Effector memory CD8-positive, alpha-beta T cell (primary cell): Measurements from ENCODE around the gene GATAD2B.

Source experiments
- ATAC-seq: fragments of 150-1000 bp; cut with Tn5 transposase; replicated peaks from 2 replicates; pipeline ENCODE4 v1.10.0; 2021; ENCODE audit warnings: mild to moderate bottlenecking, moderate library complexity
- DNase-seq, 3 experiments: peaks; one replicate each; pipeline ENCODE4 v3.0.0; 2021
- H3K27ac Mint-ChIP-seq, 2 donors: one replicate each; pipeline ENCODE4 v1.8.0; 2022; ENCODE audit warnings: mild to moderate bottlenecking in 2 of 2, mixed read lengths in 2 of 2, moderate library complexity in 2 of 2
- H3K27me3 Mint-ChIP-seq, 2 donors: one replicate each; pipeline ENCODE4 v1.8.0; 2022; ENCODE audit warnings: mixed read lengths in 2 of 2
- H3K36me3 Mint-ChIP-seq: one replicate; pipeline ENCODE4 v1.8.0; 2022; ENCODE audit warnings: mild to moderate bottlenecking, moderate library complexity, mixed read lengths; ENCODE audit not compliant: insufficient read depth
- H3K4me1 Mint-ChIP-seq, 2 donors: one replicate each; pipeline ENCODE4 v1.8.0; 2022; ENCODE audit warnings: low read depth in 2 of 2, mixed read lengths in 2 of 2
- H3K4me3 Mint-ChIP-seq, 2 donors: one replicate each; pipeline ENCODE4 v1.8.0; 2022; ENCODE audit warnings: mild to moderate bottlenecking in 2 of 2, mixed read lengths in 2 of 2, moderate library complexity in 2 of 2
- H3K9me3 Mint-ChIP-seq, 2 donors: one replicate each; pipeline ENCODE4 v1.8.0; 2022; ENCODE audit warnings: mixed read lengths in 2 of 2
- total RNA-seq, 9 experiments: gene quantifications; one replicate each; lab custom pipeline; 2026; lab: John Stamatoyannopoulos, UW

The GATAD2B gene
- 42.6 to 168 (median 89.0) reads per million in 9 experiments for total RNA-seq

GRCh38 chr1:153922972-153923925 is at the start of gene GATAD2B:
TSS of gene GATAD2B (minus strand) at chr1:153922972. CDS start at chr1:153828347, 94,625 bp downstream.
- Mint-ChIP-seq H3K9me3 (no peaks in the 10 kb centered on the region), H3K4me1 (peaks cover 27 to 52% of the 10 kb centered on the region in 2 donors), H3K27me3 (no peaks in the 10 kb centered on the region), H3K36me3 (peaks cover 22% of the 10 kb centered on the region), H3K4me3 (peak within 1 kb of the TSS; percentile 95 to 97), H3K27ac (peak within 1 kb of the TSS; percentile 99)
- DNase-seq (peak; percentile 98 to 99 (median 99)), ATAC-seq (peak; percentile 88)

GRCh38 chr1:153970346-153970745 is 47.6 kb upstream of the GATAD2B start:
- Mint-ChIP-seq H3K9me3 (no peaks in the 10 kb centered on the region), H3K36me3 (peaks cover 25% of the 10 kb centered on the region), H3K27ac (no peak overlapping the region), H3K27me3 (no peaks in the 10 kb centered on the region), H3K4me3 (no peak overlapping the region), H3K4me1 (peaks cover 24 to 25% of the 10 kb centered on the region in 2 donors)
- ATAC-seq (no peak), DNase-seq (no peak)

DNA sequence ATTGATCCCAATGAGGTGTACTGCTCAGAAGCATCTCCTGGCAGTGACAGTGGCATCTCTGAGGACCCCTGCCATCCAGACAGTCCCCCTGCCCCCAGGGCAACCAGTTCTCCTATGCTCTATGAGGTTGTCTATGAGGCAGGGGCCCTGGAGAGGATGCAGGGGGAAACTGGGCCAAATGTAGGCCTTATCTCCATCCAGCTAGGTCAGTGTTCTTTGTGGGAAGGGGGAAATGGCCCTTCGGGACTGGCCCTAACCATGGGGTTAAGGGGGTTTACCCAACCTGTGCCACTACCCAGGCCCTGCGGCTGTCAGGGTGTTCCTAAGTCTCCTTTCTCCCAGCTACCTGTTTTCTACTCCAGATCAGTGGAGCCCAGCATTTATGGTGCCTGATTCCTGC is 46.2 kb upstream of the GATAD2B start:
- H3K27me3 Mint-ChIP-seq, result no peaks in the 10 kb centered on the region
- no peaks in the 10 kb centered on the region for H3K9me3 Mint-ChIP-seq
- no peak for DNase-seq
- peak overlapping the region in 1 of 2 donors; percentile 9 for H3K4me3 Mint-ChIP-seq
- H3K4me1 Mint-ChIP-seq, result peaks cover 26 to 30% of the 10 kb centered on the region in 2 donors
- H3K27ac Mint-ChIP-seq, result peak overlapping the region in 1 of 2 donors; percentile 98
- ATAC-seq, result no peak
- peaks cover 11% of the 10 kb centered on the region for H3K36me3 Mint-ChIP-seq

DNA sequence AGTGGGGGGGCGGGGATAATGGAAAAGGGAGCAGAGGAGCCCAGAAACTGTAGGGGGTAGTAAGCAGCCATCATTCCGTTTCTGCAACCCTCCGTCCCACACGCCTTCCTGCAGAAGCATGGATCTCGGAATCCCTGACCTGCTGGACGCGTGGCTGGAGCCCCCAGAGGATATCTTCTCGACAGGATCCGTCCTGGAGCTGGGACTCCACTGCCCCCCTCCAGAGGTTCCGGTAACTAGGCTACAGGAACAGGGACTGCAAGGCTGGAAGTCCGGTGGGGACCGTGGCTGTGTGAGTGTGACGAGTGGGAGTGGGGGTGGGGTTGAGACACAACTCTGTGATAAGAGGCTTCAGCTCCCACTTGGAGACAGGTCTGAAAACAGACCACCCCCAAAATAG is 45.6 kb upstream of the GATAD2B start:
- peaks cover 31 to 34% of the 10 kb centered on the region in 2 donors for H3K4me1 Mint-ChIP-seq
- H3K27ac Mint-ChIP-seq, result peak overlapping the region in 1 of 2 donors; percentile 98
- ATAC-seq (no peak), DNase-seq (no peak)
- no peaks in the 10 kb centered on the region for H3K27me3 Mint-ChIP-seq
- peak overlapping the region; percentile 96 to 99 for H3K4me3 Mint-ChIP-seq
- no peaks in the 10 kb centered on the region for H3K9me3 Mint-ChIP-seq
- peaks cover 8% of the 10 kb centered on the region for H3K36me3 Mint-ChIP-seq

DNA sequence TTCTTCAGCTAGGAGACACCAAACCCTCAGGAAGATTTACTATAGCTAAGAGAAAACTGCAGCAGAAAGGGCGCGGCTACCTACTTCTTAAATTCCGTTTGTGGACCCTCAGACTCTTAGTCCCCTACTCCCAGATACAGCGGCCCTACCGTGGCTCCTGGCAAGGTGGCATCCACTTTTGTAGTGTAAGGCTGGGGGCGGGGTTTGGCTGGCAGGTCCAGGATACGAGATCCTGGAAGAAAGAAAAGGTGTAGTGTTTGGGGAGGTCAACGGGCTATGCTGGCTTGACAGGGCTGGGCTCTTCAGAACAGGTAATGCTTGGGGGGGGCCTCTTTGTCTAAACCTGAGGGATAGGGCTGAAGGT is 45.2 kb upstream of the GATAD2B start:
- Mint-ChIP-seq H3K27ac (peak overlapping the region; percentile 92 to 98), H3K9me3 (no peaks in the 10 kb centered on the region), H3K4me1 (peaks cover 31 to 34% of the 10 kb centered on the region in 2 donors), H3K36me3 (peaks cover 8% of the 10 kb centered on the region), H3K4me3 (peak overlapping the region; percentile 96 to 99), H3K27me3 (no peaks in the 10 kb centered on the region)
- ATAC-seq (no peak), DNase-seq (no peak)

GRCh38 chr1:153967107-153967999 is 44.6 kb upstream of the GATAD2B start, which contains the start of gene CREB3L4:
TSS of gene CREB3L4 (plus strand) at chr1:153967902. CDS start at chr1:153968526, 624 bp downstream.
- Mint-ChIP-seq H3K27ac (peak within 1 kb of the TSS; percentile 92 to 98), H3K27me3 (no peaks in the 10 kb centered on the region), H3K9me3 (no peaks in the 10 kb centered on the region), H3K36me3 (peaks cover 8% of the 10 kb centered on the region), H3K4me3 (peak within 1 kb of the TSS; percentile 96 to 99), H3K4me1 (peaks cover 37 to 40% of the 10 kb centered on the region in 2 donors)
- ATAC-seq (peak; percentile 87), DNase-seq (peak; percentile 71 to 77 (median 74))

DNA sequence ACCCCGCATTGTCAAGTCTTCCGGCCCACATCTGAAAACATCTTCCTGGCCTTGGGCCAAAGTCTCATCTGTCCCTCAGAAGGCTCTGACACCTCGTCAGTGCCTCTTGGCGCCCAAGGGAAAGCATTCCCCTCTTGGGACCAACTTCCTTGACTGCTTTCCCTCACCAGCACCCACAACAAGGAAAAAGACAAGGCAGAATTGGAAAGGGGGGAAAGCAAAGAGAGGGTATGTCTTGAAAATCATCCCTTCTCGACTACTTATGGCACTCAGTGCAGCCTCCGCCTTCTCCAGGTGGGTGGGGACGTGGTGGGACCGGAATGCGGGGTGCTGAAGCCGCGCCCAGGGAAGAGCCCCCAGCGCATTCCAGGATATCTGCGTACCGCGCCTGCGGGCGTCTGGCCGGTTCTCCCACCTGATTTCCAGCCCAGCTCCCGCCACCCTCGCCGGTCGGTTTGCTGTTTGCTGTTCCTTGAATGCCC is 41.1 kb upstream of the GATAD2B start:
- H3K4me1 Mint-ChIP-seq, result peaks cover 38 to 43% of the 10 kb centered on the region in 2 donors
- H3K36me3 Mint-ChIP-seq, result peaks cover 8% of the 10 kb centered on the region
- no peaks in the 10 kb centered on the region for H3K27me3 Mint-ChIP-seq
- ATAC-seq (no peak), DNase-seq (no peak)
- peak overlapping the region; percentile 87 to 88 for H3K27ac Mint-ChIP-seq
- H3K9me3 Mint-ChIP-seq, result no peaks in the 10 kb centered on the region
- H3K4me3 Mint-ChIP-seq, result peak overlapping the region; percentile 77 to 86

GRCh38 chr1:153963030-153963849 is 40.5 kb upstream of the GATAD2B start, which contains the start of gene SLC39A1:
TSS of gene SLC39A1 (minus strand) at chr1:153963537. CDS start at chr1:153962715, 822 bp downstream.
- H3K36me3 Mint-ChIP-seq, result peaks cover 12% of the 10 kb centered on the region
- DNase-seq (peak; percentile 85 to 93 (median 91)), ATAC-seq (peak; percentile 42)
- H3K4me3 Mint-ChIP-seq, result peak within 1 kb of the TSS; percentile 77 to 86
- H3K4me1 Mint-ChIP-seq, result peaks cover 42 to 48% of the 10 kb centered on the region in 2 donors
- H3K27me3 Mint-ChIP-seq, result no peaks in the 10 kb centered on the region
- H3K27ac Mint-ChIP-seq, result peak within 1 kb of the TSS; percentile 87 to 88
- no peaks in the 10 kb centered on the region for H3K9me3 Mint-ChIP-seq

DNA sequence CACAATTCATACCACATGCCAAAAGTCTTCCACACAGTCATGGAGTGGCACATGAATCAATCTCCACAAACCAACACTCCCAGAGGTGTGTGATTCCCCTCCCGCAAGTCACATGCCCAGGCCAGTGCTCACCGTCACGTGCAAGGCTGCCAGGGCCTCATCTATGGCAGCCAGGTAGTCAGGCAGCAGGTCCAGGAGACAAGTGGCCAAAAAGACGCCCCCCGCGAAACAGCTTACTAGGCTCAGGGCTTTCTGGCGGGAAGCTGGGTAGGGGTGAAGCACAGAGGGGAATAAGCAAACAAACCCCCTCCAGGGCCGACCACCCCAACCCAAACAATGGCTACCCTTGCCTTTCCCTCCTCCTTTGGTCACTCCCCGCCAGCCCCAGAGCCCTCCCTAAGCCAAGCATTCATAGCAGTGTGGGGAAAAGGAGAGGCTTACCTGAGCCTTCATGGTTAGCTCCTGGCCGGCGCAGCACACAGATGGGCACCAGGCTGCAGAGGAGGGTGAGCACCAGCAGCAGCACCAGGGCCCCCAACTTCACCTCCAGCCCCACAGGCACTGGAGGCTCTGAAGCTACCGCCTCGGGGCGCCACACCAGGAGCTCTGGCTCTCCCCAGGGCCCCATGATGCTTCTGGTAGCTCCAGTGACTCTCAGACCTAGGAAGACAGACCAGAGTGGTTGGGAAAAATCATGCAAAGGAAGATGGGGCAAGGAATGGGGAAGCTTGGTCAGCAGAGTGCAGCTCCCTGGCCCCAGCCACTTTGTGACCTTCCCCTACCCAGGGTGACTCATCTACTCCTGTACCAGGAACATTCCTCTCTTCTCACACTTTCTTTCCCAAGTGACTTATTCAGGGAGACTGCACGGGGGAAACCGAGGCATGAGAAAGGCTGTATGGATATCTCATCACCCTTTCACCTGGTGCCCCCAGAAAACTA is 39.6 kb upstream of the GATAD2B start:
- no peaks in the 10 kb centered on the region for H3K27me3 Mint-ChIP-seq

GRCh38 chr1:153961421-153961820 is 38.6 kb upstream of the GATAD2B start:
- H3K4me1 Mint-ChIP-seq, result peaks cover 38 to 44% of the 10 kb centered on the region in 2 donors
- ATAC-seq, result no peak
- peak overlapping the region in 1 of 2 donors; percentile 88 for H3K27ac Mint-ChIP-seq

More for the DNA sequence above, 39.6 kb upstream of the GATAD2B start:
- peak overlapping the region; percentile 87 to 88 for H3K27ac Mint-ChIP-seq
- H3K36me3 Mint-ChIP-seq, result peaks cover 13% of the 10 kb centered on the region
- H3K4me1 Mint-ChIP-seq, result peaks cover 36 to 41% of the 10 kb centered on the region in 2 donors
- H3K4me3 Mint-ChIP-seq, result peak overlapping the region; percentile 77 to 86
- DNase-seq (no peak), ATAC-seq (no peak)
- H3K9me3 Mint-ChIP-seq, result no peaks in the 10 kb centered on the region

DNA sequence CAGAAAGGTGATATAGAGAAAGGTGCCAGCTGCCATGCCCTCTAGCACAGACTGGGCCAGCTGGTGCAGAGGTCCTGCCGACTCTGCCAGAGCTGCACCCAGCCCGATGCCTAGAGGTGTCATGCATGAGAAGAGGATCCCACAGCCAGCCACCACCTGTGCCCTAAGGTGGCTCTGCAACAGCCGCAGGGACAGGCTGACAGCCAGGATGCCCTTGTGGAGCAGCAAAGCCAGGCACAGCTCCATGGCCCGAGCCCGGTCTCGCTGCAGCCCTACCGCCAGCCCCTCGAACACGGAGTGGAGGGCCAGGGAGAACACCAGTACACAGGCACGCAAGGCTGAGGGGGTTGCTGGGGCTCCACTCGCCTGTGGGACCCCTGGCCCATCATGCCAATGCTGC is 37.4 kb upstream of the GATAD2B start:
- Mint-ChIP-seq H3K4me3 (no peak overlapping the region), H3K27ac (no peak overlapping the region), H3K4me1 (peaks cover 40 to 46% of the 10 kb centered on the region in 2 donors), H3K9me3 (no peaks in the 10 kb centered on the region), H3K36me3 (peaks cover 9% of the 10 kb centered on the region), H3K27me3 (no peaks in the 10 kb centered on the region)
- no peak for ATAC-seq
- no peak for DNase-seq

More at GRCh38 chr1:153961421-153961820, 38.6 kb upstream of the GATAD2B start:
- Mint-ChIP-seq H3K27me3 (no peaks in the 10 kb centered on the region), H3K9me3 (no peaks in the 10 kb centered on the region), H3K4me3 (no peak overlapping the region), H3K36me3 (peaks cover 9% of the 10 kb centered on the region)
- DNase-seq, result no peak
